Muscle of leg (tissue), 11 donors: ENCODE measurements around the gene HLX. TPM values are rescaled to one million over a fixed set of nuclear protein-coding genes. Genes with fewer than 3 reads are reported as not detected.

ENCODE experiments used
- DNase-seq: peaks from one replicate; pipeline ENCODE4 v3.0.0; 2013
- H3K27ac ChIP-seq: one replicate; pipeline ENCODE4 v1.5.1; 2013; ENCODE audit warnings: mild to moderate bottlenecking, low read length, control low read depth
- H3K27me3 ChIP-seq: one replicate; pipeline ENCODE4 v1.6.1; 2013; ENCODE audit warnings: low read length; ENCODE audit not compliant: control insufficient read depth, insufficient read depth
- H3K36me3 ChIP-seq: one replicate; pipeline ENCODE4 v1.6.1; 2013; ENCODE audit warnings: low read length; ENCODE audit not compliant: control insufficient read depth, insufficient read depth
- H3K4me1 ChIP-seq: one replicate; pipeline ENCODE4 v1.6.1; 2013; ENCODE audit warnings: low read length; ENCODE audit not compliant: control insufficient read depth, insufficient read depth
- H3K4me3 ChIP-seq: one replicate; pipeline ENCODE4 v1.5.1; 2013; ENCODE audit warnings: low read length, control low read depth
- H3K9me3 ChIP-seq: replicated peaks from 2 replicates; pipeline ENCODE4 v1.6.1; 2013; ENCODE audit warnings: low read depth, low read length; ENCODE audit not compliant: control insufficient read depth
- WGBS: methylation state at CpG from one replicate; pipeline ENCODE4 v1.1.5; 2013; ENCODE audit warnings: missing lambda C conversion rate; ENCODE audit not compliant: insufficient coverage; 5-methylcytosine and 5-hydroxymethylcytosine counted together
- polyA plus RNA-seq, 8 donors: library from polyadenylated mRNA; unstranded; fragments of 120-200 nt; gene quantifications; one replicate each; pipeline versions ENCODE4 v1.2.1 to v1.2.3, GENCODE V29; 2013; ENCODE audit warnings: inconsistent platforms in 1 of 8, low replicate concordance in 1 of 8; ENCODE audit not compliant: insufficient read length in 8 of 8, insufficient read depth in 1 of 8
- total RNA-seq: library from RNA; stranded (reverse); fragments of 120-200 nt; gene quantifications from one replicate; pipeline ENCODE4 v1.2.4, GENCODE V29; 2013

Gene HLX
- total and polyA plus RNA-seq, 9 donors: 12.8 to 29.8 (median 25.7) TPM

- H3K27me3 ChIP-seq: peaks cover 62% of the 10 kb centered on the region
These were observed 16.2 kb downstream of the HLX start for GRCh38 chr1:220895412-220895946.

GRCh38 chr1:220896092-220896491 lies 16.8 kb downstream of the HLX start:
- peaks cover 3% of the 10 kb centered on the region for H3K9me3 ChIP-seq
- H3K36me3 ChIP-seq: no peaks in the 10 kb centered on the region
- H3K4me3 ChIP-seq: no peak overlapping the region
- WGBS: 59% methylated on average over 3 of the region's 12 CpGs
- peaks cover 56% of the 10 kb centered on the region for H3K27me3 ChIP-seq
- DNase-seq: peak; percentile 62
- peak overlapping the region; percentile 20 for H3K27ac ChIP-seq
- H3K4me1 ChIP-seq: peaks cover 16% of the 10 kb centered on the region

More at GRCh38 chr1:220895412-220895946, 16.2 kb downstream of the HLX start:
- Histone ChIP-seq H3K36me3 (no peaks in the 10 kb centered on the region), H3K27ac (no peak overlapping the region), H3K4me1 (peaks cover 16% of the 10 kb centered on the region), H3K4me3 (no peak overlapping the region), H3K9me3 (peaks cover 3% of the 10 kb centered on the region)
- DNase-seq: no peak
- WGBS: 35% methylated on average over 34 of the region's 35 CpGs

- Histone ChIP-seq H3K27ac (no peak overlapping the region), H3K36me3 (no peaks in the 10 kb centered on the region), H3K9me3 (no peaks in the 10 kb centered on the region), H3K4me1 (peaks cover 13% of the 10 kb centered on the region), H3K27me3 (peaks cover 9% of the 10 kb centered on the region), H3K4me3 (no peak overlapping the region)
- 67% methylated on average over 2 of the region's 3 CpGs for WGBS
- DNase-seq: no peak
These were observed 21.6 kb downstream of the HLX start for GRCh38 chr1:220900842-220901241.

GRCh38 chr1:220901881-220902280 lies 22.6 kb downstream of the HLX start:
- no CpG with 5 or more reads among the region's 2 CpGs for WGBS
- H3K4me3 ChIP-seq: no peak overlapping the region
- peaks cover 20% of the 10 kb centered on the region for H3K4me1 ChIP-seq
- no peaks in the 10 kb centered on the region for H3K27me3 ChIP-seq
- H3K27ac ChIP-seq: no peak overlapping the region
- H3K9me3 ChIP-seq: no peaks in the 10 kb centered on the region
- H3K36me3 ChIP-seq: no peaks in the 10 kb centered on the region
- DNase-seq: no peak

- H3K36me3 ChIP-seq: no peaks in the 10 kb centered on the region
- WGBS: no CpG with 5 or more reads among the region's 1 CpG
- no peak overlapping the region for H3K4me3 ChIP-seq
These were observed 23.7 kb downstream of the HLX start for GRCh38 chr1:220902916-220903315.

GRCh38 chr1:220904876-220905275 lies 25.6 kb downstream of the HLX start:
- H3K4me1 ChIP-seq: peaks cover 22% of the 10 kb centered on the region
- no peak overlapping the region for H3K27ac ChIP-seq
- H3K9me3 ChIP-seq: no peaks in the 10 kb centered on the region
- H3K27me3 ChIP-seq: no peaks in the 10 kb centered on the region
- H3K36me3 ChIP-seq: no peaks in the 10 kb centered on the region
- no peak overlapping the region for H3K4me3 ChIP-seq
- no peak for DNase-seq
- 42% methylated on average over 3 of the region's 3 CpGs for WGBS

More at GRCh38 chr1:220902916-220903315, 23.7 kb downstream of the HLX start:
- Histone ChIP-seq H3K4me1 (peaks cover 22% of the 10 kb centered on the region), H3K27me3 (no peaks in the 10 kb centered on the region), H3K9me3 (no peaks in the 10 kb centered on the region), H3K27ac (no peak overlapping the region)
- no peak for DNase-seq

GRCh38 chr1:220905650-220906560 lies 26.7 kb downstream of the HLX start:
- Histone ChIP-seq H3K4me3 (no peak overlapping the region), H3K27me3 (no peaks in the 10 kb centered on the region), H3K36me3 (no peaks in the 10 kb centered on the region), H3K9me3 (no peaks in the 10 kb centered on the region), H3K4me1 (peaks cover 22% of the 10 kb centered on the region), H3K27ac (no peak overlapping the region)
- no peak for DNase-seq
- 70% methylated on average over 4 of the region's 5 CpGs for WGBS

GRCh38 chr1:220906561-220907334 lies 27.5 kb downstream of the HLX start:
- no peak for DNase-seq
- Histone ChIP-seq H3K27me3 (no peaks in the 10 kb centered on the region), H3K4me1 (peaks cover 22% of the 10 kb centered on the region), H3K9me3 (no peaks in the 10 kb centered on the region), H3K27ac (no peak overlapping the region), H3K36me3 (no peaks in the 10 kb centered on the region), H3K4me3 (no peak overlapping the region)
- no CpG with 5 or more reads among the region's 2 CpGs for WGBS

GRCh38 chr1:220908757-220909156 lies 29.5 kb downstream of the HLX start:
- Histone ChIP-seq H3K27me3 (no peaks in the 10 kb centered on the region), H3K36me3 (no peaks in the 10 kb centered on the region), H3K9me3 (no peaks in the 10 kb centered on the region), H3K4me3 (no peak overlapping the region), H3K27ac (no peak overlapping the region), H3K4me1 (peaks cover 22% of the 10 kb centered on the region)
- peak; percentile 45 for DNase-seq
- WGBS: 75% methylated on average over 2 of the region's 2 CpGs

- no peak for DNase-seq
- Histone ChIP-seq H3K4me1 (peaks cover 11% of the 10 kb centered on the region), H3K27ac (no peak overlapping the region), H3K4me3 (no peak overlapping the region), H3K27me3 (no peaks in the 10 kb centered on the region), H3K36me3 (no peaks in the 10 kb centered on the region), H3K9me3 (no peaks in the 10 kb centered on the region)
- 97% methylated on average over 5 of the region's 5 CpGs for WGBS
These were observed 30.8 kb downstream of the HLX start for GRCh38 chr1:220910021-220910420.
